GM19463 (cell line): ENCODE measurements around the gene CEP57L1.

Experiments used
- ATAC-seq: cut with Tn5 transposase; IDR thresholded peaks from one replicate; pipeline ENCODE4 v1.9.1; 2021; ENCODE audit warnings: mild to moderate bottlenecking, moderate library complexity; ENCODE audit not compliant: unreplicated experiment

The CEP57L1 gene

GRCh38 chr6:109095036-109095834 is at the start of gene CEP57L1:
Gene CEP57L1 (plus strand): TSS chr6:109095507. CDS start chr6:109145222, 49,715 bp downstream.
- peak; percentile 55 for ATAC-seq

- no peak for ATAC-seq
Observed at GRCh38 chr6:109048176-109048575, 47.1 kb upstream of the CEP57L1 start.

GRCh38 chr6:109048670-109049415 is 46.5 kb upstream of the CEP57L1 start:
- ATAC-seq = no peak

GRCh38 chr6:109050012-109050411 is 45.3 kb upstream of the CEP57L1 start:
- no peak for ATAC-seq

GRCh38 chr6:109050447-109051102 is 44.7 kb upstream of the CEP57L1 start:
- no peak for ATAC-seq

- no peak for ATAC-seq
Observed at GRCh38 chr6:109051301-109052017, 43.8 kb upstream of the CEP57L1 start.

GRCh38 chr6:109052018-109052651 is 43.2 kb upstream of the CEP57L1 start:
- no peak for ATAC-seq

GRCh38 chr6:109052852-109053251 is 42.5 kb upstream of the CEP57L1 start:
- ATAC-seq = no peak

- no peak for ATAC-seq
Observed at GRCh38 chr6:109053336-109053735, 42.0 kb upstream of the CEP57L1 start.

- ATAC-seq = no peak
Observed at GRCh38 chr6:109055771-109056235, 39.5 kb upstream of the CEP57L1 start.

- ATAC-seq = no peak
Observed at GRCh38 chr6:109056661-109057060, 38.6 kb upstream of the CEP57L1 start.

- ATAC-seq = no peak
Observed at GRCh38 chr6:109058620-109059019, 36.7 kb upstream of the CEP57L1 start.

GRCh38 chr6:109059153-109059552 is 36.2 kb upstream of the CEP57L1 start:
- ATAC-seq = no peak

- no peak for ATAC-seq
Observed at GRCh38 chr6:109059571-109060021, 35.7 kb upstream of the CEP57L1 start.

GRCh38 chr6:109060571-109060970 is 34.7 kb upstream of the CEP57L1 start:
- no peak for ATAC-seq

- no peak for ATAC-seq
Observed at GRCh38 chr6:109062216-109062615, 33.1 kb upstream of the CEP57L1 start.

GRCh38 chr6:109062767-109063352 is 32.4 kb upstream of the CEP57L1 start:
- ATAC-seq = no peak

GRCh38 chr6:109069746-109070145 is 25.6 kb upstream of the CEP57L1 start:
- ATAC-seq = no peak

- ATAC-seq = no peak
Observed at GRCh38 chr6:109071125-109071917, 24.0 kb upstream of the CEP57L1 start.
